GM23338 (cell line): ENCODE measurements around the gene BBLN. TPM values are rescaled to one million over a fixed set of nuclear protein-coding genes. Genes with fewer than 3 reads are reported as not detected.

Experiments used
- ATAC-seq: fragments of 200-7000 bp; cut with Tn5 transposase; 3 replicates; pipeline ENCODE4 v1.9.1; 2020
- DNase-seq: peaks from one replicate; pipeline ENCODE4 v3.0.0-alpha.2; 2015; ENCODE audit warnings: low spot score
- H2AFZ ChIP-seq: fragments of 200-600 bp; sonication (generic); 2 replicates; pipeline ENCODE4 v1.8.0; 2016; ENCODE audit warnings: antibody characterized with exemption, mild to moderate bottlenecking, moderate library complexity
- H3F3A ChIP-seq: fragments of 200-600 bp; sonication (generic); replicated peaks from 2 replicates; pipeline ENCODE4 v1.8.0; 2017; ENCODE audit warnings: antibody characterized with exemption, mixed run types, low read depth
- H3K27ac ChIP-seq: fragments of 200-600 bp; sonication (generic); 2 replicates; pipeline ENCODE4 v1.6.1; 2016; ENCODE audit warnings: low read depth
- H3K27me3 ChIP-seq: fragments of 200-600 bp; sonication (generic); 2 replicates; pipeline ENCODE4 v1.8.0; 2016; ENCODE audit warnings: mild to moderate bottlenecking, mixed run types, moderate library complexity; ENCODE audit not compliant: insufficient read depth
- H3K36me3 ChIP-seq: fragments of 200-600 bp; sonication (generic); 2 replicates; pipeline ENCODE4 v1.8.0; 2016; ENCODE audit warnings: mild to moderate bottlenecking; ENCODE audit not compliant: insufficient read depth
- H3K4me1 ChIP-seq: fragments of 200-600 bp; sonication (generic); 2 replicates; pipeline ENCODE4 v1.8.0; 2016; ENCODE audit warnings: mild to moderate bottlenecking, moderate library complexity; ENCODE audit not compliant: insufficient read depth
- H3K4me2 ChIP-seq: fragments of 200-600 bp; sonication (generic); 2 replicates; pipeline ENCODE4 v1.7.1; 2017; ENCODE audit warnings: mixed run types
- H3K4me3 ChIP-seq: fragments of 200-600 bp; sonication (generic); 2 replicates; pipeline ENCODE4 v1.6.1; 2016; ENCODE audit warnings: mixed run types
- H3K79me2 ChIP-seq: fragments of 200-600 bp; sonication (generic); replicated peaks from 2 replicates; pipeline ENCODE4 v1.8.0; 2017; ENCODE audit warnings: mild to moderate bottlenecking; ENCODE audit not compliant: insufficient read depth
- H3K9me2 ChIP-seq: fragments of 200-600 bp; sonication (generic); 2 replicates; pipeline ENCODE4 v1.8.0; 2017; ENCODE audit not compliant: insufficient read depth
- H4K20me1 ChIP-seq: fragments of 200-600 bp; sonication (generic); replicated peaks from 2 replicates; pipeline ENCODE4 v1.8.0; 2017; ENCODE audit warnings: mild to moderate bottlenecking; ENCODE audit not compliant: insufficient read depth
- H3K27ac Mint-ChIP-seq: 2 replicates; pipeline ENCODE4 v1.8.0; 2020; ENCODE audit warnings: inconsistent platforms, mild to moderate bottlenecking, moderate library complexity, mixed read lengths
- H3K27me3 Mint-ChIP-seq: 3 replicates; pipeline ENCODE4 v1.8.0; 2022; ENCODE audit warnings: low read depth, mild to moderate bottlenecking, moderate library complexity, mixed read lengths, inconsistent platforms; ENCODE audit not compliant: insufficient read depth, poor library complexity
- H3K36me3 Mint-ChIP-seq: 3 replicates; pipeline ENCODE4 v1.8.0; 2021; ENCODE audit warnings: low read depth, mild to moderate bottlenecking, inconsistent platforms, moderate library complexity, mixed read lengths
- H3K4me1 Mint-ChIP-seq: 3 replicates; pipeline ENCODE4 v1.8.0; 2020; ENCODE audit warnings: mild to moderate bottlenecking, inconsistent platforms, mixed read lengths
- H3K4me3 Mint-ChIP-seq: 3 replicates; pipeline ENCODE4 v1.8.0; 2021; ENCODE audit warnings: moderate library complexity, mild to moderate bottlenecking, inconsistent platforms, mixed read lengths
- H3K9me3 Mint-ChIP-seq: 3 replicates; pipeline ENCODE4 v1.8.0; 2020; ENCODE audit warnings: moderate library complexity, mild to moderate bottlenecking, inconsistent platforms, mixed read lengths
- CREB1 ChIP-seq: fragments of 250-450 bp; sonication (Bioruptor Pico); IDR thresholded peaks from 2 replicates; pipeline ENCODE4 v1.5.0; 2020; ENCODE audit warnings: low read depth, mild to moderate bottlenecking, moderate library complexity
- CTCF ChIP-seq, 2 experiments: fragments of 200-600 bp in 1 of 2; sonication (generic) in 1 of 2; conservative IDR thresholded peaks; 2 replicates each; pipeline versions ENCODE4 v1.5.1 to v1.6.1; 2016 to 2017; ENCODE audit warnings: antibody characterized with exemption in 2 of 2, low read depth in 2 of 2, mild to moderate bottlenecking in 2 of 2, moderate library complexity in 1 of 2
- ETS1 ChIP-seq: IDR thresholded peaks from 2 replicates; pipeline ENCODE4 v1.6.1; 2016; ENCODE audit warnings: antibody characterized with exemption
- EZH2 ChIP-seq: fragments of 200-600 bp; sonication (generic); IDR thresholded peaks from one replicate; pipeline ENCODE4 v1.8.0; 2017; ENCODE audit warnings: antibody characterized with exemption, mild to moderate bottlenecking, low read depth; ENCODE audit not compliant: unreplicated experiment
- EZH2phosphoT487 ChIP-seq: fragments of 200-600 bp; sonication (generic); IDR thresholded peaks from one replicate; pipeline ENCODE4 v1.8.1; 2018; ENCODE audit warnings: antibody characterized with exemption; ENCODE audit not compliant: unreplicated experiment
- JUNB ChIP-seq: IDR thresholded peaks from one replicate; pipeline ENCODE4 v1.6.1; 2016; ENCODE audit warnings: antibody characterized with exemption; ENCODE audit not compliant: unreplicated experiment
- NANOG ChIP-seq: IDR thresholded peaks from 2 replicates; pipeline ENCODE4 v1.6.1; 2016; ENCODE audit warnings: antibody characterized with exemption, borderline replicate concordance
- POLR2AphosphoS5 ChIP-seq: IDR thresholded peaks from 2 replicates; pipeline ENCODE4 v1.6.1; 2016; ENCODE audit warnings: antibody characterized with exemption, low read depth
- STAT1 ChIP-seq: IDR thresholded peaks from one replicate; pipeline ENCODE4 v1.6.1; 2016; ENCODE audit warnings: antibody characterized with exemption; ENCODE audit not compliant: unreplicated experiment
- ZNF114 ChIP-seq: fragments of 250-450 bp; sonication (Bioruptor Pico); IDR thresholded peaks from 2 replicates; pipeline ENCODE4 v1.5.0; 2020; ENCODE audit warnings: mild to moderate bottlenecking, moderate library complexity
- ZNF331 ChIP-seq: fragments of 250-450 bp; sonication (Bioruptor Pico); IDR thresholded peaks from 2 replicates; pipeline ENCODE4 v1.5.0; 2020; ENCODE audit warnings: low read depth, mild to moderate bottlenecking, moderate library complexity
- polyA plus RNA-seq: library from polyadenylated mRNA; unstranded; fragments of >200 nt; fragmentation: Nextera tagmentation; extraction: Ambion mirVana; gene quantifications from 2 replicates; pipeline ENCODE4 v1.2.1, GENCODE V29; 2016
- total RNA-seq: library from RNA; depleted of rRNA; stranded (reverse); fragments of >200 nt; shearing (Covaris generic); gene quantifications from 2 replicates; pipeline ENCODE4 v1.2.3, GENCODE V29; 2014
- TF ChIP-seq, protein P1 (sequence below): IDR thresholded peaks from one replicate; pipeline ENCODE4 v1.6.1; 2018; ENCODE audit warnings: antibody characterized with exemption; ENCODE audit not compliant: unreplicated experiment
- TF ChIP-seq, protein P2 (sequence below): fragments of 250-450 bp; sonication (Bioruptor Pico); IDR thresholded peaks from 2 replicates; pipeline ENCODE4 v1.5.0; 2020; ENCODE audit warnings: mild to moderate bottlenecking, moderate library complexity

The BBLN gene
- total and polyA plus RNA-seq, 2 experiments from 2014 or later: 171 to 246 TPM

DNA sequence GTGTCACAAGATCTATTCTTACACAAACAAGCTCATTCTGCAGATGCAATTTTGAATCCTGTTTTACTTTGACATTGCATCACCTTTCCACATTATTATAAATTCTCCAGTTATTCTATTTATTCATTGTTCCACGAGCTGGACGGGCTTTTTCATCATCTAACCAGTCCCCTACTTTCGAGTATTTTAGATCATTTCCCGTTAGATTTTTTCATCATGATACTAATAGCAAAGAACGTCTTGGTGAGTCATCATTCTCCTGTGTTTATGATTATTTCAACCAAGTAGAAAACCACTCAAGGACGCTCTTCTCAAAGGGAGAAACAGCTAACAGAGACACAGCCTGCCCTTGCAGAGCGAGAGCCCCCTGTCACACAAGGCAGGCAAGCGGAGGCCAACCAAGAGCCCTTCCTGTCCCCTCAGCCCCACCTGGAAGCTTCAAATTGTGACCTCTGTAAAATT is 15.1 kb downstream of the BBLN start:
- H3K4me3 Mint-ChIP-seq: no peak overlapping the region

More for the DNA sequence above, 15.1 kb downstream of the BBLN start:
- H3K4me2 ChIP-seq: no peak overlapping the region
- 0 out of 2 replicates have a peak, but pooled peaks cover 3% of the 10 kb centered on the region for H3F3A ChIP-seq
- no peak overlapping the region for H3K27ac ChIP-seq
- peaks cover 2% of the 10 kb centered on the region for H3K27me3 Mint-ChIP-seq
- peaks cover 44% of the 10 kb centered on the region for H3K36me3 Mint-ChIP-seq
- peaks cover 3% of the 10 kb centered on the region; the same call in 1 of the 2 replicates for H3K36me3 ChIP-seq
- TF ChIP-seq ETS1 (no peak), EZH2phosphoT487 (no peak), NANOG (no peak), ZNF114 (no peak), STAT1 (no peak), CREB1 (CRISPR knock-in tag) (no peak), JUNB (no peak), ZNF331 (CRISPR knock-in tag) (no peak), POLR2AphosphoS5 (no peak), CTCF (conservative IDR thresholded peaks at IDR 0.05; ENCODE audit: low read depth in 2 of 2) (no peak), EZH2 (no peak)
- TF ChIP-seq, protein P1, sequence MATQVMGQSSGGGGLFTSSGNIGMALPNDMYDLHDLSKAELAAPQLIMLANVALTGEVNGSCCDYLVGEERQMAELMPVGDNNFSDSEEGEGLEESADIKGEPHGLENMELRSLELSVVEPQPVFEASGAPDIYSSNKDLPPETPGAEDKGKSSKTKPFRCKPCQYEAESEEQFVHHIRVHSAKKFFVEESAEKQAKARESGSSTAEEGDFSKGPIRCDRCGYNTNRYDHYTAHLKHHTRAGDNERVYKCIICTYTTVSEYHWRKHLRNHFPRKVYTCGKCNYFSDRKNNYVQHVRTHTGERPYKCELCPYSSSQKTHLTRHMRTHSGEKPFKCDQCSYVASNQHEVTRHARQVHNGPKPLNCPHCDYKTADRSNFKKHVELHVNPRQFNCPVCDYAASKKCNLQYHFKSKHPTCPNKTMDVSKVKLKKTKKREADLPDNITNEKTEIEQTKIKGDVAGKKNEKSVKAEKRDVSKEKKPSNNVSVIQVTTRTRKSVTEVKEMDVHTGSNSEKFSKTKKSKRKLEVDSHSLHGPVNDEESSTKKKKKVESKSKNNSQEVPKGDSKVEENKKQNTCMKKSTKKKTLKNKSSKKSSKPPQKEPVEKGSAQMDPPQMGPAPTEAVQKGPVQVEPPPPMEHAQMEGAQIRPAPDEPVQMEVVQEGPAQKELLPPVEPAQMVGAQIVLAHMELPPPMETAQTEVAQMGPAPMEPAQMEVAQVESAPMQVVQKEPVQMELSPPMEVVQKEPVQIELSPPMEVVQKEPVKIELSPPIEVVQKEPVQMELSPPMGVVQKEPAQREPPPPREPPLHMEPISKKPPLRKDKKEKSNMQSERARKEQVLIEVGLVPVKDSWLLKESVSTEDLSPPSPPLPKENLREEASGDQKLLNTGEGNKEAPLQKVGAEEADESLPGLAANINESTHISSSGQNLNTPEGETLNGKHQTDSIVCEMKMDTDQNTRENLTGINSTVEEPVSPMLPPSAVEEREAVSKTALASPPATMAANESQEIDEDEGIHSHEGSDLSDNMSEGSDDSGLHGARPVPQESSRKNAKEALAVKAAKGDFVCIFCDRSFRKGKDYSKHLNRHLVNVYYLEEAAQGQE: no peak
- TF ChIP-seq, protein P2, sequence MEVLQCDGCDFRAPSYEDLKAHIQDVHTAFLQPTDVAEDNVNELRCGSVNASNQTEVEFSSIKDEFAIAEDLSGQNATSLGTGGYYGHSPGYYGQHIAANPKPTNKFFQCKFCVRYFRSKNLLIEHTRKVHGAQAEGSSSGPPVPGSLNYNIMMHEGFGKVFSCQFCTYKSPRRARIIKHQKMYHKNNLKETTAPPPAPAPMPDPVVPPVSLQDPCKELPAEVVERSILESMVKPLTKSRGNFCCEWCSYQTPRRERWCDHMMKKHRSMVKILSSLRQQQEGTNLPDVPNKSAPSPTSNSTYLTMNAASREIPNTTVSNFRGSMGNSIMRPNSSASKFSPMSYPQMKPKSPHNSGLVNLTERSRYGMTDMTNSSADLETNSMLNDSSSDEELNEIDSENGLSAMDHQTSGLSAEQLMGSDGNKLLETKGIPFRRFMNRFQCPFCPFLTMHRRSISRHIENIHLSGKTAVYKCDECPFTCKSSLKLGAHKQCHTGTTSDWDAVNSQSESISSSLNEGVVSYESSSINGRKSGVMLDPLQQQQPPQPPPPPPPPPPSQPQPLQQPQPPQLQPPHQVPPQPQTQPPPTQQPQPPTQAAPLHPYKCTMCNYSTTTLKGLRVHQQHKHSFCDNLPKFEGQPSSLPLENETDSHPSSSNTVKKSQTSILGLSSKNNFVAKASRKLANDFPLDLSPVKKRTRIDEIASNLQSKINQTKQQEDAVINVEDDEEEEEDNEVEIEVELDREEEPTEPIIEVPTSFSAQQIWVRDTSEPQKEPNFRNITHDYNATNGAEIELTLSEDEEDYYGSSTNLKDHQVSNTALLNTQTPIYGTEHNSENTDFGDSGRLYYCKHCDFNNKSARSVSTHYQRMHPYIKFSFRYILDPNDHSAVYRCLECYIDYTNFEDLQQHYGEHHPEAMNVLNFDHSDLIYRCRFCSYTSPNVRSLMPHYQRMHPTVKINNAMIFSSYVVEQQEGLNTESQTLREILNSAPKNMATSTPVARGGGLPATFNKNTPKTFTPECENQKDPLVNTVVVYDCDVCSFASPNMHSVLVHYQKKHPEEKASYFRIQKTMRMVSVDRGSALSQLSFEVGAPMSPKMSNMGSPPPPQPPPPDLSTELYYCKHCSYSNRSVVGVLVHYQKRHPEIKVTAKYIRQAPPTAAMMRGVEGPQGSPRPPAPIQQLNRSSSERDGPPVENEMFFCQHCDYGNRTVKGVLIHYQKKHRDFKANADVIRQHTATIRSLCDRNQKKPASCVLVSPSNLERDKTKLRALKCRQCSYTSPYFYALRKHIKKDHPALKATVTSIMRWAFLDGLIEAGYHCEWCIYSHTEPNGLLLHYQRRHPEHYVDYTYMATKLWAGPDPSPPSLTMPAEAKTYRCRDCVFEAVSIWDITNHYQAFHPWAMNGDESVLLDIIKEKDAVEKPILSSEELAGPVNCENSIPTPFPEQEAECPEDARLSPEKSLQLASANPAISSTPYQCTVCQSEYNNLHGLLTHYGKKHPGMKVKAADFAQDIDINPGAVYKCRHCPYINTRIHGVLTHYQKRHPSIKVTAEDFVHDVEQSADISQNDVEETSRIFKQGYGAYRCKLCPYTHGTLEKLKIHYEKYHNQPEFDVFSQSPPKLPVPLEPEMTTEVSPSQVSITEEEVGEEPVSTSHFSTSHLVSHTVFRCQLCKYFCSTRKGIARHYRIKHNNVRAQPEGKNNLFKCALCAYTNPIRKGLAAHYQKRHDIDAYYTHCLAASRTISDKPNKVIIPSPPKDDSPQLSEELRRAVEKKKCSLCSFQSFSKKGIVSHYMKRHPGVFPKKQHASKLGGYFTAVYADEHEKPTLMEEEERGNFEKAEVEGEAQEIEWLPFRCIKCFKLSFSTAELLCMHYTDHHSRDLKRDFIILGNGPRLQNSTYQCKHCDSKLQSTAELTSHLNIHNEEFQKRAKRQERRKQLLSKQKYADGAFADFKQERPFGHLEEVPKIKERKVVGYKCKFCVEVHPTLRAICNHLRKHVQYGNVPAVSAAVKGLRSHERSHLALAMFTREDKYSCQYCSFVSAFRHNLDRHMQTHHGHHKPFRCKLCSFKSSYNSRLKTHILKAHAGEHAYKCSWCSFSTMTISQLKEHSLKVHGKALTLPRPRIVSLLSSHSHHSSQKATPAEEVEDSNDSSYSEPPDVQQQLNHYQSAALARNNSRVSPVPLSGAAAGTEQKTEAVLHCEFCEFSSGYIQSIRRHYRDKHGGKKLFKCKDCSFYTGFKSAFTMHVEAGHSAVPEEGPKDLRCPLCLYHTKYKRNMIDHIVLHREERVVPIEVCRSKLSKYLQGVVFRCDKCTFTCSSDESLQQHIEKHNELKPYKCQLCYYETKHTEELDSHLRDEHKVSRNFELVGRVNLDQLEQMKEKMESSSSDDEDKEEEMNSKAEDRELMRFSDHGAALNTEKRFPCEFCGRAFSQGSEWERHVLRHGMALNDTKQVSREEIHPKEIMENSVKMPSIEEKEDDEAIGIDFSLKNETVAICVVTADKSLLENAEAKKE (CRISPR knock-in tag): no peak
- H3K4me3 ChIP-seq: no peak overlapping the region
- ATAC-seq (no peak), DNase-seq (no peak)
- no peaks in the 10 kb centered on the region for H3K4me1 Mint-ChIP-seq
- H3K27me3 ChIP-seq: no peaks in the 10 kb centered on the region
- no peak overlapping the region for H2AFZ ChIP-seq
- H4K20me1 ChIP-seq: 0 out of 2 replicates have a peak, but pooled peaks cover 6% of the 10 kb centered on the region
- no peaks in the 10 kb centered on the region for H3K4me1 ChIP-seq
- H3K27ac Mint-ChIP-seq: no peak overlapping the region; the same call in 1 of the 2 replicates
- no peaks in the 10 kb centered on the region; the same call in 2 of the 3 replicates for H3K9me3 Mint-ChIP-seq
- H3K9me2 ChIP-seq: no peaks in the 10 kb centered on the region
- H3K79me2 ChIP-seq: no peaks in the 10 kb centered on the region
